Right renal cortex interstitium (tissue), 3 donors: ENCODE data around the gene TTLL11. TPM values are rescaled to one million over a fixed set of nuclear protein-coding genes. Genes with fewer than 3 reads are reported as not detected.

Source experiments
- DNase-seq, 3 donors: peaks; one replicate each; pipeline ENCODE4 v3.0.0-alpha.2; 2013; ENCODE audit warnings: low read depth in 3 of 3, low spot score in 2 of 3
- polyA plus RNA-seq, 3 donors: library from polyadenylated mRNA; unstranded; fragments of 120-200 nt; gene quantifications; one replicate each; pipeline ENCODE4 v1.2.1, GENCODE V29; 2013; ENCODE audit not compliant: insufficient read length in 3 of 3

TTLL11 gene
- polyA plus RNA-seq, 3 donors = 6.0 to 6.7 (median 6.2) TPM

GRCh38 chr9:121862371-121863332, 230.5 kb downstream of the TTLL11 start:
- no peak for DNase-seq

GRCh38 chr9:121861501-121862180, 231.5 kb downstream of the TTLL11 start:
- no peak for DNase-seq

DNA sequence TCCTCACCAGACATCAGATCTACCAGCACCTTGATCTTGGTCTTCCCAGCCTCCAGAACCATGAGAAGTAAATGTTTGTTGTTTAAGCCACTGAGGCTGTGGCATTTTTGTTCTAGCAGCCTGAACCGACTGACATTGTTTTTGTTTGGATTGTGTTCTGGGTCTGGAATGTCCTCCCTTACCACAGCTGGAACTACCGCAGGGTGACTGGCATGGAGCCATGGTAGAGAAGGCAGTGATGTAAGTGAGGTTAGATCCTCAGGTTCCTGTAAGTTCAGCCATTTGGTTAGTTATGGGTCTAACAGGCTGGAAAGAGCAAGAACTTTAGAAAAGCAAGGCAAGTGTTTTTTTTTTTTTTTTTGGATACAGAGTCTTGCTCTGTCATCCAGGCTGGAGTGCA, 232.4 kb downstream of the TTLL11 start:
- DNase-seq = no peak

GRCh38 chr9:121860213-121860612, 232.9 kb downstream of the TTLL11 start:
- DNase-seq = no peak

GRCh38 chr9:121859646-121860045, 233.5 kb downstream of the TTLL11 start:
- no peak for DNase-seq

GRCh38 chr9:121858788-121859187, 234.3 kb downstream of the TTLL11 start:
- DNase-seq = no peak

GRCh38 chr9:121857928-121858327, 235.2 kb downstream of the TTLL11 start:
- no peak for DNase-seq

DNA sequence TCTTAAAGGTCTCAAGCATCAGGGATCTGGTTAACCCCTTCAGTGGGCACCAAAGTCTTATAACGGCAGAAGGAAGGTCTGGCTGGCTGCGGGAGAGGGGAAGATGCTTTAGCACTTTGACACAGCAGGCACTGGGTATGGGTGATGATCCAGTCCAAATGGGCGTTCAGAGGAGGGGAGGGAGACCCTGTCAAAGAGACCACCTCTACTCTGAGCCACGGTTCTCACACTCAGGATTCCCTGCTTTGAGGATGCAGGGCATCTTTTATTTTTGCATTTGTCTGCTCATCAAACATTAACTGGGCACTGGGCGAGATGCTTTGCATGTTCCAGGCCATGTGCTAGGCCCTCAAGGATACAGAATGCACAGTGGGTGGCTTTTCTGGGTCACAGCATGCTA, 237.6 kb downstream of the TTLL11 start:
- DNase-seq = no peak

- no peak for DNase-seq
Observed at GRCh38 chr9:121853617-121854395, 239.3 kb downstream of the TTLL11 start.

DNA sequence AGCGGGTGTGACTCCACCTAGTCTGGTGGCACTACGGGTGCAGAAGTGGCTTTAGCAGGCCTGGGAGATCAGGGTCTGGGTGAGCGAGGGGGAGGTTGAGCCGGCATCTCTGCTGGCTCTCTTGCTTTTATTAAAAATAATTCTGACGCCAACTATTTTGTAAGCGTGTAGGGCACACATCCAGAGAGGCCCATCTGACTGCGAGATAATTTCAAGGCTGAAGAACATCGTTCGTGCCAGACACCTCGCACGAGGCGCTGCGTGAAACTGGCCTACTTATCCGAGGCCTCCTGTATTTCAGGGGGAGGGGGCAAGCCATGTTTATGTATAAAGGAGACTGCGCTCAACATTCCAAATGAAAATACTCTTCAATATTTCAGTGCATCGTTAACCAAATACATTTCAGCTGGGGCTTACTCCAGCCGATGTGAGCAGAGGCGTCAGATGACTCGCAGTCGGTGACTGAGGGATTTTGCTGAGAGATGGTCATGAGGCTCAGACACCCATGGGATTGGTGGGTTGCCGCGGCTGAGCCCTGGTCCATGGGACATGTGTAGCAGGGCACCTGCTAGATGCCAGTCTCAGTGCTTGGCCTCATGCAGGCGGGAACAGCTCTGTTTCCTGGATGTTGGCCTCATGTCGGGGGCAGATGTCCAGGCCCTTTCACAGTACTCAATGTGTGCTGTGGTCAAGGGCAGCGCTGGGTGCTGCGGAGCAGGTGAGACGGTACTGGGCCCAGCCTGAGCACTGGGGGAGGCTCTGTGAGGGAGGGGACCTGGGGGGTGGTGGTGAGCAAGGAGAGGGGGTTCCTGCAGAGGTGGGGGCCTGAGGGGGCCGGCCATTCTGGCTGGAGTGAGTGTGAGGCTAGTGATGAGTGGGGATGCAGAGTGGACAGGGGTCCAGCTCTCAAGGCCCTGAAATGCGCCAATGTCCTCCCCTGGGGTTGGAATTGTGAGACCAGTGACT, 240.2 kb downstream of the TTLL11 start:
- no peak for DNase-seq

- no peak for DNase-seq
Observed at GRCh38 chr9:121852241-121852640, 240.9 kb downstream of the TTLL11 start.

DNA sequence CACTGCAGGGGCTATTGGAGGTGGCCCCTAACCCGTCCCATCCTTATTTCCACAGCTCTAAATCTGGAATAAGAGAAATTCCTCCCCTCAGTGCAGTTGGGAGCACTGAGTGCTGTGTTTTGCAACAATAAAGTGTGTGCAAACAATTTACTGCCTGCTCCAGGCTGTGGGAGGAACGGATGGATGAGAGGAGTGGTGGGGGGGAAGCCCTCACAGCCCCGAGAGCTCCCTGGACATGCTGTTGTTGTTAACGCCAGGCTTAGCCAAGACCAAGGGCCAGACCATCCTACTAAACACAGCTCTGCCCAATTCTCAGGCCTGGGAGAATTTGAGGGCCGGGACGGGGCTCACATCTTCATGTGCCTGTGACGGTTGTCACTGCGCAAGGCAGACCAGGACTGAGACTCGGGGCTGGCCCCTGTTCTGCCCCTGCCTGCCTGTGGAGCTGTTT, 241.4 kb downstream of the TTLL11 start:
- no peak for DNase-seq

- DNase-seq = no peak
Observed at GRCh38 chr9:121850366-121850765, 242.7 kb downstream of the TTLL11 start.

DNA sequence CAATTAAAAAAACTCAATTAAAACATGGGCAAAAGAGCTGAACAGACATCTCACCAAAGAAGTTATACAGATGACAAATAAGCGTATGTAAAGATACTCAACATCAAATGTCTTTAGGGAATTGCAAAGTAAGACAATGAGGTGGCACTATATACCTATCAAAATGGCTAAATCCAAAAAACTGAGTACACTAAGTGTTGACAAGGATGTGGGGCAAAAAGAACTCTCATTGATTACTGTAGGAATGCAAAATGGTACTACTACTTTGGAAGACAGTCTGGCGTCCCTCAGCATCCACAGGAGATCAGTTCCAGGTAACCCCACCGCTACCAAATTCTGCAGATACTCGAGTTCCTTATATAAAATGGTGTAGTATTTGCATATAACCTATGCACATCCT, 243.6 kb downstream of the TTLL11 start:
- no peak for DNase-seq

- no peak for DNase-seq
Observed at GRCh38 chr9:121844562-121844961, 248.5 kb downstream of the TTLL11 start.

- no peak for DNase-seq
Observed at GRCh38 chr9:121844098-121844497, 249.0 kb downstream of the TTLL11 start.

DNA sequence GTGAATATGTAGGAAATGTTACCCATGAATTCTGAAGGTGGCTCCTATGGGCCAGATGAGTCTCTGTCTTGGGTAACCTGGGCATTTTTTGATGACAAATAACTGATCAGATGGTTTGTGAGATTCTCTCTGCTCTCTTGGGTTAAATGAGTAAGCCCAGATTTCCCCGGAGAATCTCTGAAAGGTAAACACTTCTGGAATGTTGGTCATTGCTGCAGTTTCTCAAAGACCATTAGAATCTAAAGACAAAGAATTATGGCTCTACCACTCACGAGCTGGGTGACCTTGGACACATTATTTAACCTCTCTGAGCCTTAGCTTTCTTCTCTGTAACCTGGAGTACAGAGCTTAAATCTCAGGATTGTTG, 250.5 kb downstream of the TTLL11 start:
- DNase-seq = no peak

GRCh38 chr9:121841771-121842611, 251.1 kb downstream of the TTLL11 start:
- DNase-seq = no peak
